NCI-H146 treated with DMSO at 0.1 percent for 48 hours (cell line): Measurements from ENCODE around the gene BANP.
"Not testable (repeated sequence)": the region's sequence is repeated elsewhere in the genome, so short reads cannot be mapped to it uniquely, and the experiment has no call there.

Experiments
- DNase-seq: peaks from one replicate; lab custom pipeline; 2025; ENCODE audit not compliant: unreplicated experiment; lab: John Stamatoyannopoulos, UW

BANP gene

GRCh38 chr16:88026964-88027938 is 76.0 kb downstream of the BANP start:
- DNase-seq, result no peak

- DNase-seq, result not testable (repeated sequence)
Measured at GRCh38 chr16:88028177-88028930, 77.1 kb downstream of the BANP start.

GRCh38 chr16:88030498-88030897 is 79.3 kb downstream of the BANP start:
- no peak for DNase-seq

GRCh38 chr16:88030961-88031360 is 79.7 kb downstream of the BANP start:
- DNase-seq, result not testable (repeated sequence)

- DNase-seq, result not testable (repeated sequence)
Measured at GRCh38 chr16:88033003-88033740, 81.9 kb downstream of the BANP start.

GRCh38 chr16:88034770-88035169 is 83.5 kb downstream of the BANP start:
- DNase-seq, result no peak

- no peak for DNase-seq
Measured at GRCh38 chr16:88035292-88035691, 84.1 kb downstream of the BANP start.

- DNase-seq, result not testable (repeated sequence)
Measured at GRCh38 chr16:88035884-88036639, 84.8 kb downstream of the BANP start.

GRCh38 chr16:88036640-88036996 is 85.4 kb downstream of the BANP start:
- DNase-seq, result not testable (repeated sequence)

- DNase-seq, result not testable (repeated sequence)
Measured at GRCh38 chr16:88037359-88037758, 86.1 kb downstream of the BANP start.

- DNase-seq, result not testable (repeated sequence)
Measured at GRCh38 chr16:88037876-88038525, 86.8 kb downstream of the BANP start.

- not testable (repeated sequence) for DNase-seq
Measured at GRCh38 chr16:88038526-88038908, 87.3 kb downstream of the BANP start.

- no peak for DNase-seq
Measured at GRCh38 chr16:88039591-88039990, 88.4 kb downstream of the BANP start.

- DNase-seq, result not testable (repeated sequence)
Measured at GRCh38 chr16:88040196-88040876, 89.1 kb downstream of the BANP start.

GRCh38 chr16:88040877-88041244 is 89.6 kb downstream of the BANP start:
- DNase-seq, result not testable (repeated sequence)

- DNase-seq, result not testable (repeated sequence)
Measured at GRCh38 chr16:88041506-88041905, 90.3 kb downstream of the BANP start.

- not testable (repeated sequence) for DNase-seq
Measured at GRCh38 chr16:88041986-88042562, 90.8 kb downstream of the BANP start.

- DNase-seq, result not testable (repeated sequence)
Measured at GRCh38 chr16:88043208-88043910, 92.1 kb downstream of the BANP start.
